K562 (cell line): ENCODE measurements around the gene KIF5A. TPM values are rescaled to one million over a fixed set of nuclear protein-coding genes. Genes with fewer than 3 reads are reported as not detected.

Experiments used
- ATAC-seq: fragments of 200-7000 bp; cut with Tn5 transposase; 3 replicates; pipeline ENCODE4 v1.9.1; 2020; ENCODE audit warnings: moderate library complexity
- BruUV-seq: library from RNA; stranded (reverse); fragments of 400-500 nt; replicated peaks from 2 replicates; lab custom pipeline; 2021; lab: Mats Ljungman, UMichigan
- CTCF ChIA-PET: fragments of 300-600 bp; formaldehyde crosslinking; extraction: SDS; loops from one replicate; lab custom pipeline; 2021; ENCODE audit warnings: low intra/inter-chr PET ratio; lab: Yijun Ruan, JAX
- POLR2A ChIA-PET: fragments of 300-600, 350-650 bp; sonication (Branson Sonifier 250); formaldehyde crosslinking; extraction: SDS; loops from one replicate; lab custom pipeline; 2021; ENCODE audit warnings: antibody characterized with exemption, inconsistent platforms; lab: Yijun Ruan, JAX
- DNase-seq, 4 experiments: peaks; one replicate each; pipeline versions ENCODE4 v3.0.0 to v3.0.0-alpha.2; 2011 to 2018; ENCODE audit warnings: low spot score in 3 of 4, mixed read lengths in 3 of 4; ENCODE audit errors: extremely low read depth in 1 of 4
- FAIRE-seq: peaks from 2 replicates; lab custom pipeline; 2011; peaks lifted over from hg19 to GRCh38; lab: Jason Lieb, UNC
- H2AFZ ChIP-seq: 2 replicates; pipeline ENCODE4 v1.6.0; 2011; ENCODE audit warnings: low read depth, low read length, control low read depth, inconsistent platforms
- H3K27ac ChIP-seq: fragments of 200-600 bp; 3 replicates; pipeline ENCODE4 v1.8.0; 2011; ENCODE audit warnings: low read depth, mild to moderate bottlenecking, control low read depth, inconsistent platforms, low read length, moderate library complexity, mixed read lengths; ENCODE audit errors: extremely low read depth
- H3K27me3 ChIP-seq, 2 experiments: fragments of 300-600 bp in 1 of 2; 2 replicates in 1 of 2; 3 replicates in 1 of 2; pipeline versions ENCODE4 v1.6.0 to v1.8.0; 2011; ENCODE audit warnings: inconsistent platforms in 2 of 2, low read length in 2 of 2, mild to moderate bottlenecking in 1 of 2, mixed read lengths in 1 of 2, moderate library complexity in 1 of 2; ENCODE audit not compliant: control insufficient read depth in 2 of 2, insufficient read depth in 2 of 2
- H3K36me3 ChIP-seq: fragments of 300-600 bp; 3 replicates; pipeline ENCODE4 v1.8.0; 2011; ENCODE audit warnings: mild to moderate bottlenecking, low read length, inconsistent platforms; ENCODE audit not compliant: control insufficient read depth, insufficient read depth
- H3K4me1 ChIP-seq, 2 experiments: fragments of 200-600 bp in 1 of 2; replicated peaks in 1 of 2; 2 replicates in 1 of 2; 3 replicates in 1 of 2; pipeline versions ENCODE4 v1.5.1 to v1.8.0; 2011; ENCODE audit warnings: inconsistent platforms in 2 of 2, low read length in 2 of 2, mild to moderate bottlenecking in 1 of 2, mixed read lengths in 1 of 2, moderate library complexity in 1 of 2; ENCODE audit not compliant: control insufficient read depth in 2 of 2, insufficient read depth in 2 of 2
- H3K4me2 ChIP-seq: 2 replicates; pipeline ENCODE4 v1.6.1; 2011; ENCODE audit warnings: low read length, control low read depth, inconsistent platforms, mixed read lengths; ENCODE audit not compliant: insufficient read depth
- H3K4me3 ChIP-seq: fragments of 200-600 bp; sonication (generic), shearing (Covaris generic); 2 replicates; pipeline ENCODE4 v1.5.1; 2016; ENCODE audit warnings: control low read depth, inconsistent platforms
- H3K79me2 ChIP-seq: fragments of 200-600 bp; 3 replicates; pipeline ENCODE4 v1.8.0; 2011; ENCODE audit warnings: low read length, inconsistent platforms; ENCODE audit not compliant: control insufficient read depth, insufficient read depth
- H3K9ac ChIP-seq, 2 experiments: 2 replicates each; pipeline versions ENCODE4 v1.6.0 to v1.6.1; 2011; ENCODE audit warnings: low read depth in 2 of 2, low read length in 2 of 2, control low read depth in 1 of 2, inconsistent platforms in 1 of 2, mild to moderate bottlenecking in 1 of 2, mixed read lengths in 1 of 2; ENCODE audit not compliant: insufficient read depth in 1 of 2
- H3K9me1 ChIP-seq: one replicate; pipeline ENCODE4 v1.6.0; 2011; ENCODE audit warnings: inconsistent platforms, mild to moderate bottlenecking, low read length, moderate library complexity; ENCODE audit not compliant: control insufficient read depth, insufficient read depth
- H3K9me3 ChIP-seq: replicated peaks from 2 replicates; pipeline ENCODE4 v1.5.1; 2011; ENCODE audit warnings: low read depth, low read length, inconsistent platforms; ENCODE audit not compliant: control insufficient read depth, insufficient read depth
- H4K20me1 ChIP-seq: replicated peaks from 2 replicates; pipeline ENCODE4 v1.6.1; 2011; ENCODE audit warnings: low read length, inconsistent platforms, mixed read lengths; ENCODE audit not compliant: control insufficient read depth, insufficient read depth
- POLR2A ChIP-seq: fragments of 450-650 bp; conservative IDR thresholded peaks from 2 replicates; pipeline ENCODE4 v1.6.1; 2016
- POLR2B ChIP-seq: fragments of 450-650 bp; IDR thresholded peaks from 2 replicates; pipeline ENCODE4 v1.6.1; 2018; ENCODE audit warnings: low read depth; ENCODE audit not compliant: partially characterized antibody
- POLR2G ChIP-seq: fragments of 200-400 bp; formaldehyde crosslinking; IDR thresholded peaks from 2 replicates; pipeline ENCODE4 v1.6.1; 2017; ENCODE audit warnings: low read depth, mild to moderate bottlenecking, antibody characterized with exemption, low read length, moderate library complexity
- RBFOX2 ChIP-seq: fragments of 200-400 bp; formaldehyde crosslinking; IDR thresholded peaks from 2 replicates; pipeline ENCODE4 v1.6.1; 2017; ENCODE audit warnings: low read depth, mild to moderate bottlenecking, low read length, moderate library complexity
- RBM22 ChIP-seq: fragments of 200-400 bp; formaldehyde crosslinking; IDR thresholded peaks from 2 replicates; pipeline ENCODE4 v1.6.1; 2018; ENCODE audit warnings: low read length, low read depth; ENCODE audit not compliant: poor library complexity, severe bottlenecking
- RFX7 ChIP-seq: fragments of 250-450 bp; sonication (Bioruptor Pico); IDR thresholded peaks from 2 replicates; pipeline ENCODE4 v1.5.1; 2021; ENCODE audit warnings: mild to moderate bottlenecking
- SUPT5H ChIP-seq: fragments of 450-650 bp; IDR thresholded peaks from 2 replicates; pipeline ENCODE4 v1.6.1; 2016
- TEAD4 ChIP-seq, 2 experiments: sonication (generic) in 1 of 2; formaldehyde crosslinking in 1 of 2; IDR thresholded peaks; 2 replicates each; pipeline versions ENCODE4 v1.6.1 to v1.8.0; 2012 to 2022; ENCODE audit warnings: borderline replicate concordance in 1 of 2, inconsistent platforms in 1 of 2, low read length in 1 of 2, mild to moderate bottlenecking in 1 of 2, missing genetic modification reagents in 1 of 2
- VEZF1 ChIP-seq: fragments of 200-800 bp; sonication (Bioruptor generic); IDR thresholded peaks from 2 replicates; pipeline ENCODE4 v1.6.1; 2017; ENCODE audit warnings: missing genetic modification characterization, missing compliant biosample characterization
- ZBTB2 ChIP-seq: fragments of 450-650 bp; IDR thresholded peaks from 2 replicates; pipeline ENCODE4 v1.6.1; 2016; ENCODE audit warnings: antibody characterized with exemption
- ZNF175 ChIP-seq: fragments of 200-800 bp; sonication (Bioruptor generic); IDR thresholded peaks from 2 replicates; pipeline ENCODE4 v1.6.1; 2016; ENCODE audit warnings: low read depth, mild to moderate bottlenecking, missing genetic modification characterization, missing compliant biosample characterization
- ZNF740 ChIP-seq, 3 experiments: fragments of 200-800 bp in 1 of 3; sonication (Bioruptor generic) in 1 of 3; sonication (generic) in 1 of 3; formaldehyde crosslinking in 1 of 3; IDR thresholded peaks; 2 replicates each; pipeline versions ENCODE4 v1.6.1 to v1.8.0; 2016 to 2022; ENCODE audit warnings: mild to moderate bottlenecking in 2 of 3, missing compliant biosample characterization in 2 of 3, missing genetic modification characterization in 2 of 3, missing genetic modification reagents in 1 of 3
- WGBS: fragments of 100-300 bp; shearing (Covaris generic); methylation state at CpG from one replicate; pipeline ENCODE4 v1.1.6; 2016; ENCODE audit warnings: low coverage, mixed read lengths; ENCODE audit not compliant: insufficient coverage; ENCODE audit errors: missing lambda C conversion rate; 5-methylcytosine and 5-hydroxymethylcytosine counted together
- in situ Hi-C: fragments of 300-500 bp; cut with MboI; formaldehyde crosslinking; loops from 4 replicates; pipeline ENCODE4 v1.15.0; 2018; ENCODE audit warnings: inconsistent platforms, mixed read lengths
- intact Hi-C: fragments of 100-400 bp; cut with micrococcal nuclease; formaldehyde crosslinking; loops from 2 replicates; pipeline ENCODE4 v1.14.2; 2022
- polyA plus RNA-seq, 8 experiments: library from polyadenylated mRNA; depleted of rRNA in 4 of 8; stranded (reverse) in 5 of 8; unstranded in 3 of 8; fragments of >200 nt; fragmentation: Nextera tagmentation in 2 of 8; fragmentation: Illumina TruSeq in 1 of 8; extraction: Ambion mirVana in 2 of 8; extraction: Trizol in 1 of 8; gene quantifications; 2 replicates each; pipeline versions ENCODE4 v1.2.1 to v1.2.3, GENCODE V29; 2011 to 2014; ENCODE audit warnings: inconsistent platforms in 1 of 8, missing spikeins in 1 of 8
- total RNA-seq, 7 experiments: library from RNA; depleted of rRNA in 6 of 7; stranded (reverse); fragments of >200 nt in 6 of 7; fragmentation: Illumina TruSeq in 2 of 7; extraction: Trizol in 2 of 7; gene quantifications; 2 replicates each; pipeline versions ENCODE4 v1.2.1 to v1.2.3, GENCODE V29; 2011 to 2021; ENCODE audit warnings: low replicate concordance in 1 of 7

KIF5A gene
- total and polyA plus RNA-seq, 9 of the 15 experiments (the other 6 are each of a cell fraction or from before 2014, with no cell fraction given) = 3.4 to 17.7 (median 8.0) TPM

GRCh38 chr12:57528831-57529555 lies 20.9 kb upstream of the KIF5A start:
- BruUV-seq = no TSS peak
- CTCF ChIA-PET = no interaction called here

More at GRCh38 chr12:57528831-57529555, 20.9 kb upstream of the KIF5A start:
- DNase-seq (no peak), FAIRE-seq (no peak), ATAC-seq (no peak)
- intact Hi-C loops (no loop called here), in situ Hi-C loops (no loop called here)
- H2AFZ ChIP-seq = no peak overlapping the region
- no peak for TF ChIP-seq ZBTB2
- TF ChIP-seq POLR2B = peak; percentile 24
- TF ChIP-seq SUPT5H = peak; percentile 40; the same call in 1 of the 2 replicates
- TF ChIP-seq RBFOX2 = peak; percentile 59
- peak; percentile 35 for TF ChIP-seq RBM22
- TF ChIP-seq POLR2G = peak; percentile 61
- no peak for TF ChIP-seq TEAD4 (IDR thresholded peaks at IDR 0.05; ENCODE audit: low read length)
- TF ChIP-seq TEAD4 (CRISPR knock-in tag; IDR thresholded peaks at IDR 0.05; ENCODE audit: borderline replicate concordance) = no peak
- no peak for TF ChIP-seq RFX7 (CRISPR knock-in tag)
- no peak for TF ChIP-seq ZNF175 (CRISPR knock-in tag)
- peak; percentile 85 for TF ChIP-seq ZNF740 (CRISPR knock-in tag; IDR thresholded peaks at IDR 0.05)
- TF ChIP-seq ZNF740 (tag; IDR thresholded peaks at IDR 0.05) = peak in 1 of 2 experiments; percentile 92; a peak in 2 of 4 replicates
- TF ChIP-seq VEZF1 (CRISPR knock-in tag) = peak; percentile 58
- peak; percentile 46; the same call in 1 of the 2 replicates for TF ChIP-seq POLR2A
- peaks cover 94% of the 10 kb centered on the region; the same call in 2 of the 3 replicates for H3K36me3 ChIP-seq
- POLR2A ChIA-PET = interaction anchor here (0.8 to 10.8 kb wide), 4 partner anchors 8 to 281 kb away, joined by 3 to 225 read pairs (median 4); partner anchors contain the start of gene DDIT3
- no peak overlapping the region for H3K4me3 ChIP-seq
- no peak overlapping the region for H3K4me2 ChIP-seq
- H4K20me1 ChIP-seq = no peaks in the 10 kb centered on the region
- H3K79me2 ChIP-seq = peaks cover 16% of the 10 kb centered on the region
- WGBS = 90% methylated on average over 8 of the region's 10 CpGs
- no peak overlapping the region for H3K9ac ChIP-seq
- H3K27me3 ChIP-seq = no peaks in the 10 kb centered on the region
- peaks cover 15 to 28% of the 10 kb centered on the region in 2 experiments for H3K4me1 ChIP-seq
- no peaks in the 10 kb centered on the region for H3K9me1 ChIP-seq
- no peaks in the 10 kb centered on the region for H3K9me3 ChIP-seq
- H3K27ac ChIP-seq = no peak overlapping the region
